Hepatic stellate cell (primary cell): ENCODE results near the gene MAP2K5.
A peak's percentile ranks its signal among the peaks of the same experiment; 100 is the strongest.

Experiments used
- DNase-seq: peaks from one replicate; pipeline ENCODE4 v3.0.0; 2011; ENCODE audit warnings: low spot score

The MAP2K5 gene

GRCh38 chr15:67758619-67759300 is 216.3 kb downstream of the MAP2K5 start:
- DNase-seq = no peak

DNA sequence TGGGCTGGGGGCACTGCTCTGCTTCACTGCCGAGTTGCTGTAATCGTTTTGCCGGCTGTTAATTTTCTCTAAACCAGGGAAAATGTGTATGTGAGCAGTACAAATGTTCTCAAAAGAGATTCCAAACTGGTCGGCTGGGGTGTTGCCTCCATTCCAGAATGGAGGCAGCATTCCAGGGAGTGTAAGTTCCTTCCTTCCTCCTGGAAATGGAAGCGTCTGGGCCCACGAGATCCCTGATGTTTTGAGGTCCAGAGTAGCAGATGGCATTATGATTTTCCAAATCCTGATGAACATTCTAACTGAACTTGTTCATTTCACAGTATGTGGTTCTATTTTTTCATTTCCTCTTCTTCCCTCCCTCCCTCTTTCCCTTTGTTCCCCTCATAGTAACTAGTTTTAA is 218.4 kb downstream of the MAP2K5 start:
- DNase-seq = no peak

- DNase-seq = no peak
Observed at GRCh38 chr15:67761343-67761742, 218.8 kb downstream of the MAP2K5 start.

GRCh38 chr15:67762610-67763368 is 220.3 kb downstream of the MAP2K5 start:
- DNase-seq = no peak

- no peak for DNase-seq
Observed at GRCh38 chr15:67765701-67766100, 223.2 kb downstream of the MAP2K5 start.

- no peak for DNase-seq
Observed at GRCh38 chr15:67766968-67767367, 224.5 kb downstream of the MAP2K5 start.

DNA sequence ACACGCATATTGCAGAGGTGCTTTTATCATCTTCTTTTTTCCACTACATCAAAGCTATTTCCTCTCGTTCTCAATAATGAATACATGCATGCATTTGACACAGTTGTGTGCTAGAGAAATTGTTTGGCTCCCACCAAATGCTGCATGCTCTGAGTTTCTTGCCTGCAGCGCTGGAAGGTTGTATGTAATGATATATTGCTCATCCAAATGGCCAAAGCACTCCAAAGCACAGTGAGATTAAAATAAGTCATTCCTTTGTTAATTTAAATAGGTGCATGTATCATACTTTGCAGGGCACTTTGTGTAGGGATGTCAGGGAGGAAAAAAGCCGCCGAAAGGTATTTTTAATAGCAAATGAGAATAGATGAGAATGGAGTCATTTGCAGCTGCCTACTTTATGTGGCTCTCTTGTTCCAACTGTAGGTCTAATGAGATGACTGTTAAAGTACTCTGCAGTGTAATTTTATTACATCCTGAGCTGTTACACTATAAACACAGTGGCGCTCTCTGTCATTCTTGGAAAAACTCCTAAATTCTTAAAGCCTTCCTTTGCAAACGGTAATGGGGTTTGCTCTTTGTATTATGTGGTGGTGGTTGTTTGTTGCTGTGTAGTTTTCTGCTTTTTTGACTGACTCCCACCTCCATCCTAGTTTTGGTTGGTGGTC is 225.9 kb downstream of the MAP2K5 start:
- no peak for DNase-seq

GRCh38 chr15:67769497-67770357 is 227.2 kb downstream of the MAP2K5 start:
- no peak for DNase-seq

DNA sequence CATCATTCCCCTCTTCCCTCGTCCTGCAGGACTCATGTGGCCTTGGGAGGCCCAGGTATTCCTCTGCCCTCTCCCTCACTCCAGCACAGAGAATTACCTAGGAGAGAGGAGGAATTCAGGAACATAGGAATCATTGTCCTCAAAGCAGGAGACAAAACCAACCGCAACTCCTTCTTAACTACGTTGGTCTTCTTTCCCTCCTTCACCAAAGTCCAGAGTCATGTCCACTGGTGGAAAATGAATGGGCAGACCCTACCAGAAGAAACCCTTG is 227.8 kb downstream of the MAP2K5 start:
- no peak for DNase-seq

DNA sequence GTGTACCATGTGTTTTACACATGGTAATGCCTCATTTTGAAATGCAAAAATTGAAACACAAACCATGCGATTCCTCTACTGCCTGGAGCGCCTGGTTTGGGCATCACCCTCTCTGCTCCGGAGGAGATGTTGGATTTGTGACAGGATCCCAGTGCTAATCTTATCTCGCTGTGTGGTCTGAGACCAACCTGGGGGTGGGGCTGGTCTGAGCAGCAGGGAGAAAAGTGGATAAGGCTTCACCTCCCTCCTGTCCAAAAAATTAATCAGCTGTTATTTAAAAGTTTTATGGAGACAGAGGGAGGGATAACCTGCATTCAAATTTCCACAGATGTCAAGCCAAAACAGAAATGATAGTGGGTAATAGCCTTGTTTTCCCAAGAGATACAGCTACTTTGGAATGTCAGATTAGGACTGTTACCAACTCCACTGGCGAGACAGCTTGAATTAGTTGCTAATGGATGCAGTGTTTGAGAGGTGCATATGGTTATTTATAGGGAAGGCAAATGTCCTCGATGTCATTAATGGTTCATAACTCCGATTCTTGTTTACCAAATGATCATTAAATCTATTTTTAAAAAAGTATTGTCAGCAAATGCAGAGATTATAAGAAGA is 228.8 kb downstream of the MAP2K5 start:
- no peak for DNase-seq

GRCh38 chr15:67774626-67775025 is 232.1 kb downstream of the MAP2K5 start:
- no peak for DNase-seq

- no peak for DNase-seq
Observed at GRCh38 chr15:67775250-67775649, 232.7 kb downstream of the MAP2K5 start.

GRCh38 chr15:67775998-67776397 is 233.5 kb downstream of the MAP2K5 start:
- no peak for DNase-seq

DNA sequence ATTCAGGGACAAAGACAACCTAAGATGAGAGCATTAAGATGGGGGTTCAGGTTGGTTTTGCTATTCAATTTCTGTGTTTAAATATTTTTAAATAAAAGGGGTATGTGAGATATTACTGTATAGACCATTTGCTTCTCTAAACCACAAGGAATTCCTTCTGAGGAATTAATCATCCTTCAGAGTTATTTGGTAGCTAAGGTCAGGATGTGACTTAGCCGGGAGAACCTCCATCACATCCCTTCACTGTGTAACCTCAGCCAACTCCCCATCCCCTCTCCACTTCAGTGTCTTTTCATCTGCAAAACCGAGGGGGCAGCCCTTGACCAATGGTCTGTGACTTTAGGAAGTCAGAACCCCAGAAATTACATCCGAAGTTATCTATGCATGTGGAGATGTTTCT is 234.1 kb downstream of the MAP2K5 start:
- DNase-seq = peak; percentile 32

DNA sequence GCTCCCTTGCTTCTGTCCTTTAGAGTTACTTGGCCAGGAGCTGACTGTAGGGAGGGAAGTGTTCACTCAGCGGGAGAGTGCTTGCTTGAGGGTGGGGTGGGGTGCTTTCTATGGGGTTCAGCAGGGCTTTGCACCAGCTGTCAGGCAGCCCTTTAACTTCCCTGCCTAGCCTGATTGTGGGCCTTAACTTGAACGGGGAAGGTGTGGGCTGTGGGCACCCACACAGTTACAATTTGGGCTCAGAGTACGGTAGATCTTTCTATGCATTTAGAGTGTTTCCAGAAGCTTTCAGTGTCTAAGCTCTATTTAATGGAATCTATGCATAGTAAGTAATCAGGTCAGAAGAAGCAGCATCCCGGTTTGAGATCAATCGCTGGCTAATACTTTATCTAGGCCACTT is 234.6 kb downstream of the MAP2K5 start:
- DNase-seq = no peak

DNA sequence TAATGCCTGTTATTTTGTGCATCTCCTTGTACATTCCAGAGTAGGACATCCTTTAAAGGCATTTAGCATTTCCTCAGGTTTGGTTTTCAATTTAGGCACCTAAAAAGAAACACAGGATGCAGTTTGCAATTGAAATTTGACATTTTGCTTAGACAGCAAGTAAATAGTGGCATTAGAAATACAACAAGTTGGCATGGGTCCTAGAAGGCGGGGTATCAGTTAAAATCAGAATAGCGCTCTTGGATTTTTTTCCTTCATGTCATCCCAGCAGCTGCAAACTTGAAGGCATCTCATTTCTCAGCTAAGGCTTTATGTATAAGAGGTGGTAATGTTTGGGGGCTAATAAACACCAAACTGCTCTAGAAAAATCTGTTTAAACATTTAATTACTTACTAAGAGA is 235.3 kb downstream of the MAP2K5 start:
- DNase-seq = no peak

DNA sequence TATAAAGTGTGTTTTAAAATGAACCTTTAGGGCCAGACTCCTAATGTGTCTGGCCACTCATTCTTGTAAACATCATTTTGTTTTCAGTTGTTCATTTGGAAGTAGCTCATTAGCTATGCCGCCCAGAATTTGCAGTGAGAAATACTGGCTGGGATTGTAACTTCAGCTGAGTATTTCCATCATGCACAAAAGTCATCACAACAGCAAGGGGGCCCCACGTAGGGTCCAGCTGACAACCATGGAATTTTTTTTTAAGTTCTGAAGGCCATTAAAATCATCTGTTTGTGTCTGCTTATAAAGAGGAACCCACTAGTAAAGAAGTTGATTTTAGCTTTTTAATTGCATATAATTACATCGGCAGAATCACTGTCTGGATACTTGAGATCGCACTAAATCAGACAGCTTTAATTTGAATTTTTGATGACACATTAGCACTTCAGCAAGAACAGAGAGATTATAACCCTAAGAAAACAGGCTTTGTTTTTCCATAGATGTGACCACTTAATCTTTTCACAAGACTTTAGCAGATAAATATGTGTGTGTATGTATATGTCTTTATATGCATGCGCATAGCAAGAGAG is 236.6 kb downstream of the MAP2K5 start:
- DNase-seq = no peak

DNA sequence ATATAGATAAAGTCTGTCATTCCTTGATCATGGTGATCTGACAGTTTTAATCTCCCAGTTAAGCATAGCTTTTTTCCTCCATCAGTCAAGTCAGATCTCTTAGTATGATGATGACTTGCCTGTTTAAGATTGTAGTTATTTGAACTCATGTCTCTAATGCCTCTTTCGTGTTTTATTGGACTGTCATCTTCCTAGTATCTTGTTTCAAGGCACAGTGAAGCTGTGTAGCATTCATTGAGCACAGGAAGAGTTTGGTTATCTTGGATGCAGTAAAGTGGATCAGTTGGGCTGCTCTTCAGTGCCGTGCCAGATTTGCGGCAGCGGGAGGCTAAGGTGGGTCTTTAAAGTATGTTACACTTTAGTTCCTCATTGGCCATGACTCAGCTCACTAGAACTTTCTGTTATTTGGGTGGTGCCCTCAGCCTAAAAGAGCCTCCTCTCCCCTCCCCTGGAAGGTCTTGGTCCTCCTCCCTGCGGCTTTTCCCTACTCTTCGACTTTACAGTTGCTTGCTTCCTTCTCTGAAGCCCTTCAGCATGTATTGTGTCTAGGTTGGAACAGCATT is 237.1 kb downstream of the MAP2K5 start:
- no peak for DNase-seq

DNA sequence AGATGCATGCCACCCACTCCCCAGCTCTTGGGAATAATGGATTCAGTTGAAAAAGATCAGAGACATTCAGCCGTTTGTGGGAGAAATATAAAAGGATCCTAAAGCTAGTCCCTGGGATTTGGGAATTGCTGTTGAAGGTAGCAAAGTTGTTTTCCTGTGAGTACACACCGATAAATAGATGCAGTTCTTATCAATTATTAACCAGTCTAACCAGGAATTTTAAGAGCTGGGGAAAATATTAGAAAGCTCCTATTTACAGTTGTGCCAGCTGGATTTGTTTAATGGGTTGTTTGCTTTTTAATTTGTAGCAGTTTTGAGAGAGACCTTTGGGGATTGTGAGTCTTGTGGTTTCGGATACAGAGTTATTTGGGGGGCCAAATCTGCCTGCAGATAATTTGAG is 238.6 kb downstream of the MAP2K5 start:
- DNase-seq = no peak

GRCh38 chr15:67781907-67782690 is 239.6 kb downstream of the MAP2K5 start:
- DNase-seq = no peak

- no peak for DNase-seq
Observed at GRCh38 chr15:67782691-67782991, 240.1 kb downstream of the MAP2K5 start.
